Heart left ventricle (tissue), 13 donors: ENCODE measurements around the gene COL4A4.

ENCODE experiments used
- CTCF ChIP-seq, 12 donors: fragments of 200-600 bp; sonication (generic) in 4 of 12; IDR thresholded peaks; one replicate each; pipeline versions ENCODE4 v1.5.0 to v1.8.0; 2018 to 2022; ENCODE audit warnings: antibody characterized with exemption in 12 of 12, mild to moderate bottlenecking in 5 of 12
- POLR2A ChIP-seq, 2 donors: fragments of 450-650 bp; IDR thresholded peaks; one replicate each; pipeline ENCODE4 v1.6.1; 2017; ENCODE audit warnings: antibody characterized with exemption in 2 of 2, mild to moderate bottlenecking in 2 of 2, moderate library complexity in 2 of 2
- donor health status: ischemic (EF 13 %, LVEDD 7.1; RV severe dilation, severe dysfunction).
- donor health status: DM: no; HTN: yes; CAD: no.
- donor health status: DM: no; HTN: no; CAD: no.
- donor health status: ischemic (EF 25% LVEDD 6.9; RV normal size, moderate dysfunction).
- donor health status: ischemic (EF 25% LVEDD 5.7; RV mildly dilated, moderate dysfunction).
- donor health status: ischemic (EF 35%, LVEDD 5.7; RV mildly dilated, moderate dysfunction).
- donor health status: nonischemic (EF 11% LVEDD 7.7; RV severe dilation, severe dysfunction).
- donor health status: DM: yes; HTN: yes; CAD: no.
- donor health status: PGD.
- donor health status: ischemic (EF 29% LVEDD 5.4; RV normal size, mild dysfunction).
- donor health status: nonischemic (EF 23%, LVEDD 6.1; RV moderate dilation, normal function).

GRCh38 chr2:227150222-227150936 is 13.6 kb downstream of the COL4A4 start:
- TF ChIP-seq CTCF (IDR thresholded peaks at IDR 0.05): no peak
- TF ChIP-seq POLR2A (IDR thresholded peaks at IDR 0.05): no peak
